HG02763 (cell line): Measurements from ENCODE around the gene NAT8L.

Source experiments
- ATAC-seq: cut with Tn5 transposase; IDR thresholded peaks from one replicate; pipeline ENCODE4 v1.9.1; 2021; ENCODE audit warnings: mild to moderate bottlenecking, moderate library complexity; ENCODE audit not compliant: unreplicated experiment

The NAT8L gene

DNA sequence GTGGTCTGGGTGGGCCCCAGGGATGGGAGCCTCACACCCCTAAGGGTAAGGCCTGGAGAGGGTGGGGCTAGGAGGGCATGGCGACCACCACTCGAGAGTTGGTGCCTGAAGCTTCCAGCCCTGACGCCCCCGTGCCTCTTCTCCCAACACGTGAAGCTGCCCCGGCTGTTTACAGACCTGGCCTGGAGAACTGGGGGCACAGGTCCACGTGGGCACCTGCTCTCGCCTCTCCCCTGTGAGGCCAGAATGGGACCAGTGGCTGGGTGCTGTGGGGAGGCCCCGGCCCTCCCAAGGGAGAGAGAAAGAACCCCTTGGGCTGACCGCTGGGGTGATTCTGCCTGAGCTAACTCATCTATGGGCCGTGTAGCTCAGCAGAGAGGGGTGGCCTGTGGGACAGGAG, 15.5 kb downstream of the NAT8L start:
- no peak for ATAC-seq

DNA sequence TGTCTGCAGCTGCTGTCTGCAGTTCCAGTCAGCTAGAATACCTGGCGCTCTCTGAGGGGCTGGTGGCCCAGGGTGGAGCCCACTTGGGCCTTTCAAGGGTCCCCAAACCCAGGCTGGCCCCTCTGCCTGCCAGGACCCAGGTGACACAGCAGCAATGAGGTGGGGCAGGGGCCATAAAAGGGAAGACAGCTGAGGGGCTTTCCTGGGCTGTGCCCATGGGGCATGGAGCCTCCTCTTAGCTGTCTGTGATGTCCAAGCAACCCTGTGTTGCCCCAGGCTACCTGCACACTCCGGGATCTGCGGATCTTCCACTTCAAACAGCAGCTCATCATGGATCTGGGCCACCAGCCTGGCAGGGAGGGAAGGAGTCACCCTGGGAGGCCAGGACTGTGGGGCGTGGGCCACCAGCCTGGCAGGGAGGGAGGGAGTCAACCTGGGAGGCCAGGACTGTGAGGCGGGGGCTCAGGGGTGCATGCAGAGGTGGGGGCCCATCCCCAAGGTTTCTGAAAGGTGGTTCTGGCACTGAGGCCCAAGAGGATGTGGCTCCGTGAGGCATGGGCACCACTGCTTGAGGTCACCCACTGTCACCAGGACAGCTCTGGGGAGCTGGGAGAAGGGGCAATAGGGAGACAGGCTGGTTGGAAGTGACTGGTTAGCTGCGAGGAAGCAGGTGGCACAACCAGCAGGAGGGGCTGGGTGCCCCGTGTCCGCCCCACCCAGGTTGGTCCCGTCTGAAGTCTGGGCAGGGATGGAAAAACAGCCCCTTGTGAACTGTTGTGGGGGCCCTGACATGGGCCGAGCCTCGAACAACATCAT, 16.3 kb downstream of the NAT8L start:
- ATAC-seq = no peak

DNA sequence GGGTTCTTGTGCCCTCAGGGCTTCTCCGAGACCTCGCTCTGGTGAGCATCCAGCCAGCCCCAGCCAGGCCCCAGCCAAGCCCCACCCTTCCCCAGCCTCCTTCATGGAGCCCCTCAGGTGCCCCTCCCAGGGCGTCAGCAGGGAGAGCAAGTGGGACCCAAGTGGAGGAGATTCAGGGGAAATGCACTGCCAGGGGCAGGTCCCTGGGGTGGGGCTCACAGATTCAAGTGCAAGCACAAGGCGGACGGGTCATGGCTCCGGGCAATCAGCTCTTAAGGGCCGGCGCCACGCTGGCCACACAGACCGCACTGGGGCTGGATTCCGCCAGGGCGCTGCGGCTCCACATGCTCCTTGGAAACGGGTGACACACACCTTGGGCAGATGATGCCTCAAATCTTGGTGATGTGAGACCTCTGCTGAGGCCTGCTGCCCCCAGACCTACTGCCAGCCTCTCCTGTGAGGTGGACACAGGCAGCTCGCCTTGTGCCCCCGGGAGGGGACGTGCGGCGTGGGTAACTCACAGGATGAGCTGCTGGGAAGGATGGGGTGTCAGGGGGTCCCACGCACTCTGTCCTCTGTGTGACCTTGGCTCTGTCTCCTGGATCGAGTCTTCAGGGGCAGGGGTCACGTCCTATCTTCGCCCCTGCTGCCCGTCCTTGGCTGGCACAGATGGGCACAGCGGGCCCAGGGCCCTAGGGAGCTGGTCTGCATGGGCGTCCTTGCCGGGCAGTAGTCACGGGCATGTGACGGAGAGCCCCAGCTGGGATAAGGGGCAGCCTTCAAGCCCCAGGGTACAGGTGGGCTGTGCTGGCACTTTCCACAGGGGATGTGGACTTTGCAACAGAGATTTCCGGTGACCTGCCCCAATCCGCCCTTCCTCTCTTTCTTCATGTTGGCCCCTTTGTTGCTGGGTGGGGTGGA, 17.1 kb downstream of the NAT8L start:
- no peak for ATAC-seq

DNA sequence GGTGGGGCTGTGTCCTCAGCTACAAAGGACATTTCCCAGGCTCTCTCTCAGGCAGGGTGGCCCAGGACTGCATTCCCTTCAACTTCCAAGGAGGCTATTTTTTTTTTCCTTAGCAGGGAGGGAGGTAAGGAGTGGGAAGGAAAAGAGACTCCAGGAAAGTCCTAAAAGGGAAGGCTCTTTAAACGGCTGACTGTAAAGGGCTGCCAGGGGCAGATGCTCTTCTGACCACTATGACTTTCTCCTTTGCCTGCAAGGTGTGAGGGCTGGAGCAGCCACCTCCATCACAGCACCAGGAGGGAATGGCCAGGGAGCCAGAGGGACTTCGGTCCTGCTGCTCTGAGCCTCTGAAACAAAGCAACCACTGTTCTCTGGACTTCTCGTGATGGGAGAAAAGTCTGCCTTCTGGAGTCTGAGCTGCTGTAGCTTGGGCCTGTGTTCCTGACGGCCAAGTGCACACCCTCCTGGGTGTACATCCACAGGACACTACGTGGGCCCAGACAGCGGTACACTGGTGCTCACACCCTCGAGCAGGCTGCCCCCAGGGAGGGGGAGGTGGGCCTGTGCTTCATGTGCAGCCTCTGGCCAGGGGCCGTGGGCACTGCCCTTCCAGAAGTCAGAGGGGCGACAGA, 17.9 kb downstream of the NAT8L start:
- no peak for ATAC-seq

DNA sequence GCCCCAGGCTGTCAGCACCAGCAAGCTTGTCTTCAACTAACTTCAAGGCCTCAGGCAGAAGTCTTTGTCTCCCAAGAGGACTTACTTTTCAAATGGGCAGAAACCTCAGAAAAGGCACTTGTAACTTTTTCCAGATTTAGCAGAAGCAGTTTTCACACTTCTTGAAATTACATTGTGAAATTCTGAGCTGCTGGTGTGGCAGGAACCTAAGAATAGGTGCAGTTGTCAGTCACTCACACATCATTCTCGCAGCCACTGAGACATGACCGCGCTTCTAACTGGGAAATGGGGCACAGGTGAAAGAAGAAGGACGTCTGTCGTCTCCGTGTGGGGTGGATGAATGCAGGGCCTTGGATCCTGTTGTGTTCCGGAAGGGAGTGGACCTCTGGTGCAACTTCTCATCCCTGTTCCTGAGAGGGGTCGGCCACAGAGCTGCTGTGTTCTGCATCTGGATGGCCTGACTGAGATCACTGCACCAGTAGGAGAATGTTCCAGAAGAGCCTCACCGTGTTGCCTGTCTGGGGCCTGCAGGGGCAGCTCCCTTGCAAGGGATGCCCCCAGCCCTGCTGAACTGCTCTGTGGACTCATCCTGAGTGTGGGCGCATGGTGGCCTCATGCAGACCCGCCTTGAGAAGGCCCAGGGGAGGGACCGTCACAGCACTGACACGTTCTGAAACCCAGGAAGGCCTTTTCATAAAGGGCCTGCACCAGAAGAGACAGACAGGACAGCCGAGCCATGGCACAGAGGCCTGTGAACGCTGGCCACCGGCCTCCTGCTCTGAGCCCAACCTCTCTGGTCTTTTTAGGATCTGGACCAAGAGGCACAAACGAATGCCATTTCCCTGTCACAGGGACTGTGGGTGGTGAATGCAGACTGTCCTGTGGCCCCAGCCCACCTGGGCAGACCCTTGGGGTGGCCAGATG, 18.7 kb downstream of the NAT8L start:
- ATAC-seq = no peak

DNA sequence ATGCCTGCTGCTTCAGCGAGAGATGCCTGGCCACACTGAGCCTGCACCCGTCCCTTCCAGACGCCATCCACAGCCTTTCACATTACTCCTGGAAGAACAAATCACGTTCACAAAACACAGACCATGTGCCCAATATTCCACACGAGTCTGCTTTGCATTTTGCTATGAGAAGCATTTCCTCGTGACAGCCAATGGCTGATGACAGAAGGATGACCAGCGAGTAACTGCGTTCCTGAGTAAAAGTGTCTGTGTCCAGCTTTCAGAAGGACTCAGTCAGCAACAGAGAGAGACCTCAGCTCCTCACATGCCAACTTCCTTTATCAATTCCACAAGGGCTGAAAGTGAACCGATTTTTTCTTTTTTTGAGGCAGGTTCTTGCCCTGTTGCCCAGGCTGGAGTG, 19.5 kb downstream of the NAT8L start:
- ATAC-seq = no peak

DNA sequence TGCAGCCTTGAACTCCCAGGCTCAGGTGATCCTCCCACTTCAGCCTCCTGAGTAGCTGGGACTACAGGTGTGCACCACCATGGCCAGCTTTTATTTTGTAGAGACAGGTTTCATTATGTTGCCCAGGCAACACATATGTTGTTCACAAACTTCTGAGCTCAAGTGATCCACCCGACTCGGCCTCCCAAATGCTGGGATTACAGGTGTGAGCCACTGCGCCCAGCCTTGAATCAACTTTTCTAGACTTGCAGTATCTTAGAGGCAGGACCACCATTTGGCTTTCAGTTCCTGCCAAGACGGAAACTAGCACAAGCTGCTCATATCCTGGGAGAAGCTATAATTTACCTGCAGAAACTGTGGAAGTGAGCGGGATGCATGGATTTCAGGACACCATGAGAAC, 19.9 kb downstream of the NAT8L start:
- ATAC-seq = no peak

DNA sequence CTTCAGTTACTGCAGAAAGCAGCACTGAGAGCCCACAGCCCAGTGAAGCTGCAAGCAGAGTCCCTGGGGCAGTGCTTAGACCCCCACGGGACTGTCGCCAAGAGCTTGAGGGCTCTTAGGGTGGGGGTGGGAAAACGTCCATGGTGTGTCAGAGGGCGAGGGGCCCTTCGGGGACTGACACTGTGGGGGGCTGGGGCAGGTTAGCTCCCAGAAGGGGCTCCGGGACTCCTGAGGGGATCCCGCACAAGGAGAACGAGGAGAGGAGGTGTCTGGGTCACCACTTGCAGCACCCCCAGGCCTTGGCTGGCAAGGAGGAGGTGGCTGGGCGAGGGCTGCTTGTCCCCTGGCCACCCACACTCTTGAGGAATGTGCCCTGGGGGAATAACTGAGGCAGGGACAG, 20.8 kb downstream of the NAT8L start:
- no peak for ATAC-seq

DNA sequence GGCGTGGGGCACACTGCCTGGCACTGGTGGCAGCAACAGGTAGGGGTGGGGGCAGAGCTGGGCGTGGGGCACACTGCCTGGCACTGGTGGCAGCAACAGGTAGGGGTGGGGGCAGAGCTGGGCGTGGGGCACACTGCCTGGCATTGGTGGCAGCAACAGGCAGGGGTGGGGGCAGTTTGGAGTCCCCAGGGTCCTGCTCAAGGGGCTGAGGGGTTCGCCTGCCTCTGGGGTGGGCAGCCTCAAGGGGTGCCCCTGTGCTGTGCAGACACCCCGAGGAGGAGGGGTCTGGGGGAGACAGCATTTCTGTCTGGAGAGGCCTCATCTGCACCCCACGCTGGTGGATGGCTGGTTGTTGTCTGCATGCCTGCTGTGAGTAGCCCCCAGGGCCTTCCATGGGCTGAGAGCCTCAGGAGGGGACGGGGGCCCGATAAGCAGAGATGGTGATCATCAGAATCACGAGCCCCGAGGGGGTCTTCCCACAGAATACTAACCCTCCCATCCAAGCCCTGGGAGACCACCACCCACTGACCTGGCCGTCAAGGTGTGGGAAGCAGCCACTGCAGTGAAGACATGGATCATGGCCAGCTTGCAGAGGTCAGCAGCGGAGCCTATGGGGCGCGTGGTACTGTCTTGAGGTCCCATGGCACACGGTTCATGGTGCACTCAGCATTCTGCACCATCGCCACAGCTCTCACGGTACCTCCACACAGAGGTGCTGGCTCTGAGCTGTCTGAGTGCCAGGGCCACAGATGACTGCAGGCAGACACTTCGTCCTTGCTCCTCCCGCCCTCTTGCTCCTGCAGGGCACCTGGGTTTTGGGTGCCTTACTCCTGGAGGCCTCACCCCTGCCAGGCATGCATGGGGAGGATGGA, 21.5 kb downstream of the NAT8L start:
- ATAC-seq = no peak

DNA sequence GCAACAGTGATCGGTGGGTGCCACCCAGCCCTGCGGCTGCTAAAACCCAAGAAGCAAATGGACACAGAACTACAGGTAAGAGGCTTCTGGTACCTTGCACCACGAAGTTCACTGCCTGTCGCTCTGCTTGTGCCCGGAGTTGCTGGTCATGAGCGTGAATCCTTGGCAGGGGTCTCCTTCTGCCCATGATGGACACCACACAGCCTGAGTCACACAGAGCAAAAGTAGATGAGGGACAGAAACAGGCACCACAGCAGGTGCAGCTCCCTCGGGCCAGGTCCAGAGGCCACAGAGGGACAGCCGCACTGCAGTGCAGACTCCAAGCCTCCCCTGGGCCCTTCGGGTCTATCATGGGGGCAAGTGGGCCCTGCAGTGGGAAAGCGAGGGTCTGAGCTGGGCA, 22.4 kb downstream of the NAT8L start:
- no peak for ATAC-seq

DNA sequence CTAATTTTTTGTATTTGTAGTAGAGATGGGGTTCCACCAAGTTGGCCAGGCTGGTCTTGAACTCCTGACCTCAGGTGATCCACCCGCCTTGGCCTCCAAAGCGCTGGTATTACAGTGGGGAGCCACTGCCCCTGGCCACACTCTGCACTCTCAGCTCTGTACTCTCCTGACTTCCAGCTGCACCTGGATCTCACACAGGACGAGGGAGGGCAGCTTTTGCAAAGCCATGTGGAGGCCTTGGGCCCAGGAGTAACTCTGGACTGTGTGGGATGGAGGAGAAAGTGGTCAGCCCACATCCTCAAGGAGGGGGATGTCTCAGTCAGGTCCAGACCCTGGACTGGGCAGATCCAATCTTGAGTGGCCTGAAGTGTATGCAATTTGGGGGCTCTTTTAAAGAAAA, 23.0 kb downstream of the NAT8L start:
- no peak for ATAC-seq

DNA sequence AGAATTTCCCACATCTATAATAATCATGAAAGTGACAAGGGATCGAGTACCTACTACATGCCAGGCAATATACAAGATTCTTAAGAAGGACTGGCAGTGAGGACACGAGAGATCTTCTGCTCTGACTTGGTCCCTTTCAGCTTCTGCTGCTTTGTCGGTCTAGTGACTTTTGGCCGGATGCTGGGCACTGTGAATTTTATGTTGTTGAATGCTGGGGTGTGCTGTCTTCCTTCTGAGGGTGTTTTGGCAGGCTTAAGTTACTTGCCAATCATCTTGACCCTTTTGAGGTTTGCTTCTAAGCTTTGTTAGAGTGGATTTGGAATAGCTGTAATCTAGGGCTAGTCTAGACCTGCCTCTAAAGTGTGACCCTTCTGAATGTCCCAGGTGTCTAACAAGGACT, 23.5 kb downstream of the NAT8L start:
- no peak for ATAC-seq

DNA sequence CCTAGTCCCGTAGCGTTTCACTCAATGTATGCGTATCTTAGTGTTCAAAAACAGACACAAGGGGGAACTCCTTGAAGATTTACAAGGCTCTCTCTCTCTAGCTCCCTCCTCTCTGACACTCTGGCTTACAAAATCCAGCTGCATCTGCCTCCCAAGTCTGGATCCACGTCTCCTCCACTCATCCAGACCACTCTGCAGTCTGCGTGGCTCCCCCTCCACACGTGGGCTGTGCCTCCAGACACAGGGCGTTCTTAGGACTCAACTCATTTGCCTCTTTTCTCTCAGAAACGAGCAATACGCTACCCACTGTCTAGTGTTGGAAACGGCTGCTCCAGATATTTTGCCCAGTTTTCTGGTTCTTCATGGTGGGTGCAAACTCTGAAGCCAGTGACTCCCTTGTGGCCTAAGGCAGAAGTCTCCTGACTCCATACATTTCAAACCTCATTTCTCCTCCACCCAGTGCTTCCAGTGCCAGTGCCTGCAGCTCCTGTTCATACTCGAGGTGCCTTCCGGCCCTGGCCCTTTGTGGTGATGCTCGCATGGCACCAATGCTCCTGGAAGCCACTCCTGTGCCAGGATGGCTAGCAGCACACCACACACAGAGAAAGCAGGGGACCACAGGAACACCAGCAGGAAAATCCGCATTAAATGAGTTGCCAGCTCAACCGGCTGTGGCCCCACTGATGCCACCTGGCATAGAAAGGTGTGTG, 24.1 kb downstream of the NAT8L start:
- no peak for ATAC-seq

DNA sequence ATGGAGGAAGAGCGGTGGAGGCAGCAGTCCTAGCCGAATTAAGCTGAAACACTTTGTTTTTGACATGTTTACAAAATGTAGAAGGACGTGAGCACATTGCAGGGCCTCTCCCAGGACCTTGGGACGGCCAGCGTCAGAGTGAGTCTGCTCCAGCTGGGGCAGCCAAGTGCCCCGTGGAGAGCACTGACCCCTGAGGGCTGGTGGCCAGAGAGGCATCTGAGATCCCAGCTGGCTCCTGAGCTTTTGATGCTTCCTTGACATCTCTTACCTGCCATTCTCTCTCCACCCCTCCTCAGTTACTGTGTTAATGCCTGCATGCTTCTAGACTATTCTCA, 24.7 kb downstream of the NAT8L start:
- no peak for ATAC-seq

DNA sequence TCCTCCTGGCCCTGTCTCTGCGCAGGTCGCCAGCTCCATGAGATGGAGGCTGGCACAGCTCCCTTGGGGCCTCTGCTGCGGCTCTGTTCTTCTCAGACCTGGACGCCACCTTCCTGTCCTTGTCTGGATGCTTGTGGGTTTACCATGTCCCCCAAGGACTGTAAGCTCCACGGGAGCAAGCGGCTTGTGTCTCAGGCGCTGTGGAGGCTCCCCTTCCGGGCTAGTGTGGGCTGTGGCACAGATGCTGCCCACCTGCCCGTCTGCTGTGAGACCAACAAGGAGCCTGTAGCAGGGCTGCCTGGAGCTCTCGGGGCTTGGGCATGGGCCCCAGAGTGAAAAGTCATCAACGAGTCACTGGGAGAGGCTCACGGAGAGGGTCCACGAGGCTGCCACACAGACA, 25.2 kb downstream of the NAT8L start:
- ATAC-seq = no peak

DNA sequence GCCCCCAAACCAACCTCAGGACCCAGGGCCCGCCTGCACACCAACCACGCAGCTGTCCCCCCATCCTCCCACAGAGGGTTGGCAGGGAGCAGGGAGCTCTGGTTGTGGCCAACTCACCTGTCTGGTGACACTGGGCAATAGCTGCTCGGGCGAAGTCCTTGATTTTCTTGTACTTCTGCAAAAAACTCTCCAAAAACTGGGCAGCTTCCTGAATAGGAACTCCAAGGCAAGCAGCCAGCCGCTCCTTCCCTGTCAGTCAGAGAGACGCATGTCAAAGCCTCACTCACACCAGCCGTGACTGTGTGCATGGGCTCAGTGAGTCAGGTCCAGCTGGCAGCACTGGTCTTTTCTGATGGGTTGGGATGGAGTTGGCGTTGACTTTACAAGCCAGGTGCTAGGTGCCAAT, 26.4 kb downstream of the NAT8L start:
- no peak for ATAC-seq

DNA sequence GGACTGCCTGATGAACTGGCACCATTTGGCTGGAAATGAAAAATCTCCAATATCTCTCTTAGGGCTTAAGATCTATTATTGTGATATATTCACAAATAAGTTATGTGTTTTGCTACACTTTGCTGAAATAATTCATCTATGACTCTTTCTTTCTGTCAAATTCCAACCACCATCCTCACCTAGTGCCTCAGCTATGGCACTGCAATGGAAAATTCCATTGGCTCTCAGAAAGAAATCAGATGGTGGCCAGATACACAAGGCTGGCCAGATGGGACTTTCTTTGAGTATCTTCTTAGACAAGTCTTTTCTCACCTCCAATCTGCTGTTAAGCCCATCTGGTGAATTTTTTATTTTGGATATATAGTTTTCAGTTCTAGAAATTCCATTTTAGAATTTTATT, 28.0 kb downstream of the NAT8L start:
- ATAC-seq = no peak

DNA sequence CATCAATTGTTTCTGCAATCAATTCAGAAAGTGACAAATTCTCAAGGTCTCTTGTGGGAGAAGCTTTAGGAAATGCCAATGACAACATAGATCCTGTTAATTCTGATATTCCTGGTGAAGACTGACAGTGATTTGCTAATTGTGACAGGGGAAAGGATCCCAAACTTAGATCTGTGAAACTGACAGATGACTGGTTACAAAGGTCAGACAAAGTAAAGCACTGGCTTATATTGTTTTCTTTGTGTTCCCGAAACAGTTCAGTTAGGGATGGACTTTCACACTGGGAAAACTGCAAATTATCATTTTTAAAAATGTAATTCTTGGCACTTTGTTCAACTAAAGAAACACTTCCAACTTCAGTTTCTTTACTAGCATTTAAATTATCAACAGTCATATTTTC, 30.1 kb downstream of the NAT8L start:
- ATAC-seq = no peak

DNA sequence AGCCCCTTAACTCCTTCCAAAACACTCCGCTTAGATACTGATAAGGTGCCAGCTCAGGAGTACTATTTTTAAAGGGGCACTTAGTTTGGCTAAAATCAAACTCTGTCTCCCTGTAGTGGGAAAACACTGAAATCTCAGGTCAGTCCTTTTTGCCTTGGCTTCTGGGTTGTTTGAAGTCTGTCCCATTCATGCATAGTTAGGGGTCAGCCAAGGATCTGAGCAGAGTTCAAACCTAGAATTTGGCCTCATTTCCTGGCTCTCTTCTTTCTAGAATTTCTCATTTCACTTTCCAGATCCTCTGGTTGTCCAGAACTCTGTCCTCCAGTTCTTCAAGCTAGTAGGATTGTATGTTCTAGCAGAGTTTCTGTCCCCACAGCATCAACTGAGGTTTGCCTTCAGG, 31.5 kb downstream of the NAT8L start:
- no peak for ATAC-seq
